Measurements from ENCODE around the gene ANGEL2. TPM values are rescaled to one million over a fixed set of nuclear protein-coding genes. Genes with fewer than 3 reads are reported as not detected.
A peak's percentile ranks its signal among the peaks of the same experiment; 100 is the strongest.

Gene ANGEL2
- total RNA-seq, 4 donors from 2014 or later, result 24.4 to 46.1 (median 34.8) TPM

DNA sequence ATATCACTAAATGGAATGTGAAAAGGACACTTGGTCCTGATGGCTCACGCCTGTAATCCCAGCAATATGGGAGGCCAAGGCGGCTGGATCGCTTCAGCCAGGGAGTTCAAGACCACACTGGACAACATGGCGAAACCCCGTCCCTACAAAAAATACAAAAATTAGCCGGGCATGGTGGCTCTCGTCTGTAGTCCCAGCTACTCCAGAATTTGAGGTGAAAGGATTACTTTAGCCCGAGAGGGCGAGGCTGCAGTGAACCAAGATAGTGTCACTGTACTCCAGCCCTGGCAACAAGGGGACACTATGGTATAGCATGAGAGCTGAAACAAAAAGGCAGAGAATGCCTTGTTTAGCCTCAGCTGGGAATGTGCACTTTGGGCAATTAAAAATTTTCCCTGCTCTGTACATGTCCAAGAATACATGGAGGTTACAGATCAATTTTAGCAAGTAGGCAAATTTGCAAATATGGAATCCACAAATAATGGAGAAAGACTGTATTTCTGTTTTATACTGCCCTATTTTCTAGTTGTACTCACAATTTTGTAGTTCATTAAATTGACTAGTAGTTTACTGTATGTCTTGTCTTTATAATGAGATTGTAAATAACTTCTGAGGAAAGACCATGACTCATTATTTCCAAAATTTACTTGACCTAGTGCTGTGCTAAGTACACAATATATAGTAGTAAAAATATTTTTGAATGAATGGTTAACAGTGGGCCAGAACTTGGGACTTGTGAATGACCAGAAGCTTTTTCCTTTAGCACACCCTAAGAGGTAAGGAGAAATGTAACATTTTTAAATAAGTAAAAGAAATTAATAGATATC, 2.0 kb upstream of the ANGEL2 start:
- intact Hi-C loops (cut with DNase I), result no loop called here
- 94% methylated on average over 9 of the region's 9 CpGs for WGBS
- no peak for DNase-seq (ENCODE audit: extremely low spot score)
- TF ChIP-seq POLR2AphosphoS5 (IDR thresholded peaks at IDR 0.05) (no peak), EP300 (IDR thresholded peaks at IDR 0.05) (no peak), POLR2A (IDR thresholded peaks at IDR 0.05; ENCODE audit: low read depth) (no peak)
- TF ChIP-seq, protein P1, sequence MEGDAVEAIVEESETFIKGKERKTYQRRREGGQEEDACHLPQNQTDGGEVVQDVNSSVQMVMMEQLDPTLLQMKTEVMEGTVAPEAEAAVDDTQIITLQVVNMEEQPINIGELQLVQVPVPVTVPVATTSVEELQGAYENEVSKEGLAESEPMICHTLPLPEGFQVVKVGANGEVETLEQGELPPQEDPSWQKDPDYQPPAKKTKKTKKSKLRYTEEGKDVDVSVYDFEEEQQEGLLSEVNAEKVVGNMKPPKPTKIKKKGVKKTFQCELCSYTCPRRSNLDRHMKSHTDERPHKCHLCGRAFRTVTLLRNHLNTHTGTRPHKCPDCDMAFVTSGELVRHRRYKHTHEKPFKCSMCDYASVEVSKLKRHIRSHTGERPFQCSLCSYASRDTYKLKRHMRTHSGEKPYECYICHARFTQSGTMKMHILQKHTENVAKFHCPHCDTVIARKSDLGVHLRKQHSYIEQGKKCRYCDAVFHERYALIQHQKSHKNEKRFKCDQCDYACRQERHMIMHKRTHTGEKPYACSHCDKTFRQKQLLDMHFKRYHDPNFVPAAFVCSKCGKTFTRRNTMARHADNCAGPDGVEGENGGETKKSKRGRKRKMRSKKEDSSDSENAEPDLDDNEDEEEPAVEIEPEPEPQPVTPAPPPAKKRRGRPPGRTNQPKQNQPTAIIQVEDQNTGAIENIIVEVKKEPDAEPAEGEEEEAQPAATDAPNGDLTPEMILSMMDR (IDR thresholded peaks at IDR 0.05), result no peak
- Histone ChIP-seq H3K4me1 (peaks cover 15 to 27% (median 22%) of the 10 kb centered on the region in 4 donors), H3K36me3 (peaks cover 0 to 3% (median 0%) of the 10 kb centered on the region in 4 donors), H3K9me3 (no peaks in the 10 kb centered on the region), H3K27me3 (no peaks in the 10 kb centered on the region), H3K27ac (replicated peaks in 1 of 4) (no peak overlapping the region), H3K4me3 (no peak overlapping the region)

DNA sequence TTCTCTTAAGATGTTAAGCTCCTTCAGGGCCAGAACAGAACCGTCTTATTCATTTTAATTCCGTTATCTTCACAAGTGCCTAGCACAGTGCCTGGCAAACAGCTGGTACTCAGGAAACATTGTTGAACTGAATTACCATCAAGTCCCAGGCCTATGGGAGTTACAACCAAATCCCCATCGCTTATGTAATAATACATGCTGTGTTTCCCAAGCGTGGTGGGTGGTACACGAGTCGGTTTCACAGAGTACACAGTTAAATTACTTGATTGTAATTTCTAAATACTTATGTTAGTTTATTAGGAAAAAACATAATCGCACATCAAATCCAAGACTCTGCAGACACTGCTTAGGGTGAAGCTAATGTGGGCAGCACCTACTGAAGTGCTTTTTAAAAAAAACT, 1.0 kb downstream of the ANGEL2 start:
- Histone ChIP-seq H3K27ac (replicated peaks in 1 of 4) (peak overlapping the region; percentile 88 to 95 (median 92)), H3K27me3 (no peaks in the 10 kb centered on the region), H3K9me3 (no peaks in the 10 kb centered on the region), H3K4me1 (peaks cover 15 to 42% (median 22%) of the 10 kb centered on the region in 4 donors), H3K36me3 (peaks cover 0 to 32% (median 14%) of the 10 kb centered on the region in 4 donors), H3K4me3 (peak overlapping the region; percentile 84 to 92 (median 90))
- no peak for TF ChIP-seq POLR2A (IDR thresholded peaks at IDR 0.05; ENCODE audit: low read depth)
- TF ChIP-seq, protein P1 (IDR thresholded peaks at IDR 0.05), result no peak
- TF ChIP-seq POLR2AphosphoS5 (IDR thresholded peaks at IDR 0.05), result no peak
- TF ChIP-seq EP300 (IDR thresholded peaks at IDR 0.05), result no peak
- DNase-seq (ENCODE audit: extremely low spot score), result no peak
- 17% methylated on average over 7 of the region's 7 CpGs for WGBS
- intact Hi-C loops (cut with DNase I), result no loop called here

DNA sequence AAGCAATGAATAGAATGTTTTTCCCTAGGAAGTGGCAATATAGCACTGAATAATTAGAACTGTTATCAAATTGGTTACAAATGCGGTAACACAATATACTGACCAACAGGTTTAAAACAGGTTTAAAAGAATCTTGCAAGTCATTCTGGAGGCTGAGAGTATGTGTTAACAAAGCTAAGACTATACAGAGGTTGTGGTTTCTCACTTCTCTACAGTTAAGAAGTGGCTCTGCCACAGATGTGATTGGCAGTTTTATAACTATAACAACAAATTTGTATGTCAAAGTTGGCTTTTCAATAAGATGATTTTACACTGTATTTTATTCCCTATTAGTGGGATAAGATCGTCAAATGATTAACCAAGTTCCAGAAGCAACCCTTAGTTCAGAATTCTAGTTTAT, 7.1 kb downstream of the ANGEL2 start:
- Histone ChIP-seq H3K4me1 (peaks cover 3 to 21% (median 6%) of the 10 kb centered on the region in 4 donors), H3K27ac (replicated peaks in 1 of 4) (no peak overlapping the region), H3K36me3 (peaks cover 11 to 83% (median 57%) of the 10 kb centered on the region in 4 donors), H3K9me3 (no peaks in the 10 kb centered on the region), H3K4me3 (no peak overlapping the region), H3K27me3 (no peaks in the 10 kb centered on the region)
- no peak for TF ChIP-seq POLR2A (IDR thresholded peaks at IDR 0.05; ENCODE audit: low read depth)
- TF ChIP-seq POLR2AphosphoS5 (IDR thresholded peaks at IDR 0.05), result no peak
- TF ChIP-seq, protein P1 (IDR thresholded peaks at IDR 0.05), result no peak
- no peak for TF ChIP-seq EP300 (IDR thresholded peaks at IDR 0.05)
- 90% methylated on average over 2 of the region's 2 CpGs for WGBS
- no peak for DNase-seq (ENCODE audit: extremely low spot score)
- intact Hi-C loops (cut with DNase I), result no loop called here

DNA sequence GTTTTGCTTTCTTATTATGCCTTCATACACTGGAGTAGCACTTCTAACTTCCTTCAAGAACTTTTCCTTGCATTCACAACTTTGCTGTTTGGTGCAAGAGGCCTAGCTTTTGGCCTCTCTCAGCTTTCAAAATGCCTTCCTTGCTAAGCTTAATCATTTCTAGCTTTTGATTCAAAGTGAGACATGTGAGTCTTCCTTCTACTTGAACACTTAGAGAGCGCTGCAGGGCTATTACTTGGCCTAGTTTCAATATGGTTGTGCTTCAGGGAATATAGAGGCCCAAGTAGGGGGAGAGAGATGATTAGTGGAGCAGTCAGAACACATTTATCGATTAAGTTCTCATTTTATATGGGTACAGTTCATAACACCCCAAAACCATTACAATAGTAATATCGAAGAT, 12.4 kb downstream of the ANGEL2 start:
- Histone ChIP-seq H3K27ac (replicated peaks in 1 of 4) (no peak overlapping the region), H3K9me3 (no peaks in the 10 kb centered on the region), H3K4me1 (no peaks in the 10 kb centered on the region), H3K4me3 (no peak overlapping the region), H3K36me3 (peaks cover 29 to 96% (median 71%) of the 10 kb centered on the region in 4 donors), H3K27me3 (no peaks in the 10 kb centered on the region)
- TF ChIP-seq, protein P1 (IDR thresholded peaks at IDR 0.05), result no peak
- TF ChIP-seq EP300 (IDR thresholded peaks at IDR 0.05), result no peak
- TF ChIP-seq POLR2AphosphoS5 (IDR thresholded peaks at IDR 0.05), result no peak
- no peak for TF ChIP-seq POLR2A (IDR thresholded peaks at IDR 0.05; ENCODE audit: low read depth)
- intact Hi-C loops (cut with DNase I), result no loop called here
- no peak for DNase-seq (ENCODE audit: extremely low spot score)
- 94% methylated on average over 3 of the region's 3 CpGs for WGBS
